Testis (tissue), 3 donors: ENCODE data around the gene MAGEB4. TPM values are rescaled to one million over a fixed set of nuclear protein-coding genes. Genes with fewer than 3 reads are reported as not detected.

ENCODE experiments used
- DNase-seq: peaks from one replicate; pipeline ENCODE4 v3.0.0-alpha.2; 2019
- H3K27ac ChIP-seq, 2 donors: fragments of 200-600 bp; sonication (generic); one replicate each; pipeline ENCODE4 v1.5.1; 2019
- H3K27me3 ChIP-seq: fragments of 200-600 bp; sonication (generic); one replicate; pipeline ENCODE4 v1.5.1; 2019
- H3K36me3 ChIP-seq: fragments of 200-600 bp; sonication (generic); one replicate; pipeline ENCODE4 v1.5.1; 2017; ENCODE audit warnings: low read depth; ENCODE audit errors: missing control alignments
- H3K4me1 ChIP-seq: fragments of 200-600 bp; sonication (generic); one replicate; pipeline ENCODE4 v1.5.1; 2019
- H3K4me3 ChIP-seq, 2 donors: fragments of 200-600 bp; sonication (generic); one replicate each; pipeline ENCODE4 v1.5.1; 2017 to 2019
- H3K9me3 ChIP-seq: fragments of 200-600 bp; sonication (generic); one replicate; pipeline ENCODE4 v1.5.1; 2017
- CTCF ChIP-seq, 3 experiments: fragments of 450-650 bp in 2 of 3; fragments of 200-600 bp in 1 of 3; sonication (generic) in 1 of 3; IDR thresholded peaks; one replicate each; pipeline ENCODE4 v1.5.1; 2016 to 2019; ENCODE audit warnings: antibody characterized with exemption in 3 of 3, mild to moderate bottlenecking in 2 of 3, moderate library complexity in 1 of 3
- POLR2A ChIP-seq: fragments of 450-650 bp; IDR thresholded peaks from one replicate; pipeline ENCODE4 v1.6.1; 2017; ENCODE audit warnings: antibody characterized with exemption, mild to moderate bottlenecking, moderate library complexity
- WGBS, 2 donors: methylation state at CpG; one replicate each; pipeline ENCODE4 v1.1.5; 2018; 5-methylcytosine and 5-hydroxymethylcytosine counted together
- intact Hi-C: fragments of 100-400 bp; cut with DNase I; formaldehyde crosslinking; loops from one replicate; pipeline ENCODE4 v1.15.1; 2023; ENCODE audit warnings: low total_unique reads
- polyA plus RNA-seq: library from polyadenylated mRNA; stranded (reverse); fragments of 350-450 nt; fragmentation: Illumina TruSeq; extraction: RNeasy Lipid Tissue Mini Kit (QIAGEN cat#74804); gene quantifications from one replicate; pipeline ENCODE4 v1.2.3, GENCODE V29; 2014; ENCODE audit warnings: low read depth, low replicate concordance; ENCODE audit not compliant: insufficient read depth
- total RNA-seq, 2 donors: library from RNA; depleted of rRNA; stranded (reverse); fragments of >200 nt; gene quantifications; one replicate each; pipeline ENCODE4 v1.2.3, GENCODE V29; 2016

The MAGEB4 gene
- total and polyA plus RNA-seq, 3 donors from 2014 or later: 11.7 to 20.7 (median 13.0) TPM

- no peaks in the 10 kb centered on the region for H3K36me3 ChIP-seq
- H3K27ac ChIP-seq: no peak overlapping the region
- intact Hi-C loops: no loop called here
- no peak overlapping the region for H3K4me3 ChIP-seq
- no peaks in the 10 kb centered on the region for H3K9me3 ChIP-seq
- DNase-seq: no peak
- no peaks in the 10 kb centered on the region for H3K27me3 ChIP-seq
- 100% methylated on average over 2 of the region's 2 CpGs for WGBS, 2 donors
- H3K4me1 ChIP-seq: no peaks in the 10 kb centered on the region
- TF ChIP-seq POLR2A (no peak), CTCF (IDR thresholded peaks at IDR 0.05) (no peak)
Observed at GRCh38 chrX:30259927-30260326, 18.1 kb downstream of the MAGEB4 start.

GRCh38 chrX:30261012-30261411, 19.2 kb downstream of the MAGEB4 start:
- no peak for DNase-seq
- no peaks in the 10 kb centered on the region for H3K27me3 ChIP-seq
- TF ChIP-seq POLR2A (no peak), CTCF (IDR thresholded peaks at IDR 0.05) (no peak)
- no peaks in the 10 kb centered on the region for H3K9me3 ChIP-seq
- no peak overlapping the region for H3K27ac ChIP-seq
- no peaks in the 10 kb centered on the region for H3K4me1 ChIP-seq
- intact Hi-C loops: no loop called here
- H3K36me3 ChIP-seq: no peaks in the 10 kb centered on the region
- no peak overlapping the region for H3K4me3 ChIP-seq

- Histone ChIP-seq H3K9me3 (no peaks in the 10 kb centered on the region), H3K4me3 (no peak overlapping the region), H3K4me1 (no peaks in the 10 kb centered on the region), H3K27me3 (no peaks in the 10 kb centered on the region), H3K27ac (no peak overlapping the region), H3K36me3 (no peaks in the 10 kb centered on the region)
- DNase-seq: no peak
- 91 to 100% methylated on average over 1 of the region's 1 CpG for WGBS, 2 donors
- intact Hi-C loops: no loop called here
- TF ChIP-seq POLR2A: no peak
- TF ChIP-seq CTCF (IDR thresholded peaks at IDR 0.05): no peak
Observed at GRCh38 chrX:30262763-30263162, 21.0 kb downstream of the MAGEB4 start.

- WGBS, 2 donors: 95 to 98% methylated on average over 3 of the region's 3 CpGs
Observed at GRCh38 chrX:30270639-30271038, 28.8 kb downstream of the MAGEB4 start.

More at GRCh38 chrX:30270639-30271038, 28.8 kb downstream of the MAGEB4 start:
- H3K4me3 ChIP-seq: no peak overlapping the region
- H3K27ac ChIP-seq: no peak overlapping the region
- no peak for DNase-seq
- no peaks in the 10 kb centered on the region for H3K27me3 ChIP-seq
- TF ChIP-seq CTCF (IDR thresholded peaks at IDR 0.05): no peak
- TF ChIP-seq POLR2A: no peak
- no peaks in the 10 kb centered on the region for H3K4me1 ChIP-seq
- intact Hi-C loops: no loop called here
- H3K36me3 ChIP-seq: no peaks in the 10 kb centered on the region
- H3K9me3 ChIP-seq: no peaks in the 10 kb centered on the region
